ENCODE data around the gene TINCR.
"Not testable (repeated sequence)": the region's sequence is repeated elsewhere in the genome, so short reads cannot be mapped to it uniquely, and the experiment has no call there.

TINCR gene

DNA sequence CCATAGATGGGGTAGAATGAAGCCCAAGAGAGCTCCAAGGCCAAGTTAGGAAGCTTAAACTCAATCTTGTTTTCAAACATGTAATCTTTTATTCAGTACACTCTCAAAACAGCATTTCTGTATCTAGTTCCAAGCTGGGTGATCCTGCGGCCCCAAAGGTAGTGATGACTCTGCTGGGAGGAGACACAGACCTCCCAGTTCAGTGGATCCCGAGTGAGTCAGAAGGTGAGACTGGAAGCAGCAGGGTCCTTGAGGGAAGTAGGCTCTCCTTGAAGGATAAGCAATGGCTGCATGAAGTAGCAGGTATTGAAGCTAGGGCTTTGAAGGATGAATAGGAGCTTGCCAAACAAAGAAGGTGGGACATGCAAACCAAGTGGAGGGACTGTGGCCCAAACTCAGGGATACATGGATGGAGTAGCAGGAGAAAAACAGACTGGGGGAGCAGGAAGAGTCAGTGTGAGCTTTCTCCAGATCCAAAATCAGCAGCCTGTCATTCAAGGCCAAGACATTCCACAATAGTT, 9.6 kb downstream of the TINCR start:
- DNase-seq (ENCODE audit: low read depth in 2 of 2), result no peak

DNA sequence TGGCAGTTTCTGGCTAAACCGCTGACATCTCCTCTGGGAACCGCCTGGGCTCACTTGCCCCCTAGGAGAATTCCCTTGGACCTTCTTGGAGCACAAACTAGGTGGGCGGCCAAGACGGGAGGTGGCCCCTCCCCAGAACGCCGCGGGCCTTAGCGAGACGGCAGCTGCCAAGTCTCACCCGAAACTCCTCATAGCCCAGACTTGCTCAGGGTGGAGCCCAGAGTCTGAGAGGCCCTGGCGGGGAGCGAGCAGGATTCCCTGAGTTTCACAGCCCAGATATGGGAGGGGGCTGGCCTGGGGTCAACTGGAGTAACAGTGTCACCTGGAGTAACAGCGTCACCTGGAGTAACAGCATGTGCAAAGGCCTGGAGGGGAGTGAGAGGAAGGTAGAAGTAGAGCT, 10.1 kb downstream of the TINCR start:
- no peak for DNase-seq (ENCODE audit: low read depth in 2 of 2)

DNA sequence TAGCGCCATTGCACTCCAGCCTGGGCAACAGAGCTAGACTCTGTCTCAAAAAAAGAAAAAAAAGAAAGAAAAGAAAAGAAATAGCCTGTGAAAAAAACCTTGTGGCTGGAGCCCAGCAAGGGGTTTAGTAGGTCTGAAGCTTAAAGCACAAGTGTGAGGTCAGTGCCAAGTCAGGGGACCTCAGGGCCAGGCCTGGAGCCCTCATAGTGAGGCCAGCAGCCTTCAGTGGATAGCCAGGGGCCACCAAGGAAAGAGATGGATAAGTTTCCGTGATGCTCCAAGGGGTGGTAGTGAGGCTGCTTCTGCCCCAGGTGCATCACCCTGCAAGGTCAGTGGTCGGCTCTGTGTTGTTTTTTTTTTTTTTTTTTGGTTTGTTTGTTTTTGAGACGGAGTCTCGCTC, 12.9 kb downstream of the TINCR start:
- no peak for DNase-seq (ENCODE audit: low read depth in 2 of 2)

DNA sequence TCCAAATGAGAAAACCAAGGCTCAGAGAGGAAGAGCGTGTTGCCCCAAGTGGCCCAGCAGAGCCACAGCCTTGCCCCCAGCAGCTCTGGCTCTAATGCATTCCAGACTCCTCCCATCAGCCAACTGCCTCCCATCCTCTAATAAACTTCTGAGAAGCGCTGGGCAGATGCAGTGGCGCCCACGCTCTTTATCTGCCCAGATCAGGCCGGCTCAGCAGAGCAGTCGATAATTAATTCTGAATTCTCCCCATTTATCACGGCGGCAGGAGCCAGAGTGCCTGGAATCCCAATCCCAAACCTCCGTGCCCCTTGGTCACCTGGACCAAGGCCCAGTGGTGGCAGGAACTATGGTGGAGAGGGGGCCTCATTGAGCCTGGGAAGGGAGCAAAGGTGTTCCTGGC, 13.9 kb downstream of the TINCR start:
- no peak for DNase-seq (ENCODE audit: low read depth in 2 of 2)

DNA sequence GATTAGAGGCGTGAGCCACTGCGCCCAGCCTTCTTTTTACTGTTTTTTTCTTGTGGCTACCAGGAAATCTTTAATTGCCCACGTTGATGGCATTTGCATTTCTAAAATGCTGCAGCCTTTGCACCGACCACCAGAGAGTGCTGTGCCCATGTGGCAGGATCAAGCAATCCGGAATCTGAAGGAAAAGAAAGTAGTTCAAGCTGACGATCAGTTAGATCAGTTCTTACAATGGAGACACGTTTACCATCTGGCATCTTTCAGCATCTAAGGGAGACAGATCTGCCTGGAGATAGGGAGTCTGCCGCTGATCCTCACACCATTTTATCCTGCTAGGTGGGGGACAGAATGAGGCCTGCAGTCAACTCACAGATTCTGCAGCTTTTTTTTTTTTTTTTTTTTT, 19.9 kb downstream of the TINCR start:
- no peak for DNase-seq (ENCODE audit: low read depth in 2 of 2)

DNA sequence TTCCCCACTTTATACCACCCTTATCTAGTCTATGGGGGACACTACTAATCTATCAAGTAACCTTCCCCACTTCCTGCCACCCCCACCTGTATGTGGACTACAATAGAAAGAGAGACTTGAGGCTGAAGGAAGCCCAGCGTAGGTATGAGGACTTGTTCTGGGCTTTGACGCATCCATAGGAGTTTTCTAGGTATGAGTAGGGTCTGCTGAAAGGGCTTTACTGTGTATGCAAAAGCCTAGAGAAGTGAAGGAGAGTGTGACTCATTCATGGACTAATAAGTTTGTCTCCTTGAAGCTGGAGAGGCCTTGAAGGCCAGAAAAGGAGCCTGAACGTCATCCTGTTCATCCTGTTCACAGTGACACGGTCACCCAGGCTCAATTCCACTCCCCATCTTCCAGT, 21.8 kb downstream of the TINCR start:
- no peak for DNase-seq (ENCODE audit: low read depth in 2 of 2)

DNA sequence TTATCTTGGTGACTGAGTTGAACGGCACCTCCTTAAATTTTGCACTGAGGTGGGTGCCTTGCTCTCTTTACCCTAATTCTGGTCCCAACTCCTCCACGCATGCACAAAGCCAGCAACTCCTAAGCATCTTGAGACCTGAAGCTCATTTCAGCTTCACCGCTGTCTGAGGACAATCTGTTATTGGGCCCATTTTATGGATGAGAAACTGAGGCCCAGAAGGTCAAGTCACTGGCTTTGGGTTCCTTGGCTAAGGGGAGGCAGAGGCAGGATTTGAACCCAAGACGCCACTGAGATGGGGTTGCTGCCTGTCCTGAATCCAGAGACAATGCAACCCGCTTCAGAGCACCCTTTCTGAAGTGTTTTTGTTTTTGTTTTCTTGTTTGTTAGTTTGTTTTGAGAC, 22.7 kb downstream of the TINCR start:
- no peak for DNase-seq (ENCODE audit: low read depth in 2 of 2)

DNA sequence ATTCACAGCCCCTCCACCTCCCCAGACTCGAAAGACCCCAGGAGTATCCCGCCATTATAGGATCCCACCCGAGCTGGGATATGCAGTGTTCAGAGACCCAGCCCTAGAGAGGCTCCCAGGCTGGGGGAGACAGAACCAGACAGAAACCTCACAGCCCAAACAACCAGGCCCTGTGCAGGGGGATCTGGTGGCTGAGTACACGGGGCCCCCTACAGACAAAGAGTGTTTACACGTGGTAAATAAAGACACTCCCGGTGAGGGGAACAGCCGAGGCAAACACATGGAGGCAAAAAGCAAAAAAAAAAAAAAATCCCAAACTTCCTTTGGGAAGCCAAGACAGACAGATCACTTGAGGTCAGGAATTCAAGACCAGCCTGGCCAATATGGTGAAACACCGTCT, 25.1 kb downstream of the TINCR start:
- DNase-seq (ENCODE audit: low read depth in 2 of 2), result no peak

DNA sequence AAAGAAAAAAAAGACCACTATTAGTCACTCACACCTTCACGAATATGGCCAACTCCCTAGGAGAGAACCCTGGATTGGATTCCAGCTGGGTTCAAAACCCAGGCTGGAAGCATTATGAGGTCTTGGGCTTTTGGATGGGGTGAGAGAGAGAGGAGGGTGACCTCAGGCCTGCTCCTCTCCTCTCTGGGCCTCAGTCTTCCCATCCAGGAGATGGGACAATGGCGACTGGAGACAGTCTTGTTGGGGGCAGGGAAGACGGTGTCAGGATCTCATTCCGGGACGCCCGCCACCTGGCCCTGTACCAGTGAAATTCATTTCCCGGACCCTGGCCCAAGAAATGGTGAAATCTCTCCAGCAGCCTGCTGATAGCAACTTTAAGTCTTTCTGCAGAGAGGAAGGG, 26.3 kb downstream of the TINCR start:
- DNase-seq (ENCODE audit: low read depth in 2 of 2), result no peak

DNA sequence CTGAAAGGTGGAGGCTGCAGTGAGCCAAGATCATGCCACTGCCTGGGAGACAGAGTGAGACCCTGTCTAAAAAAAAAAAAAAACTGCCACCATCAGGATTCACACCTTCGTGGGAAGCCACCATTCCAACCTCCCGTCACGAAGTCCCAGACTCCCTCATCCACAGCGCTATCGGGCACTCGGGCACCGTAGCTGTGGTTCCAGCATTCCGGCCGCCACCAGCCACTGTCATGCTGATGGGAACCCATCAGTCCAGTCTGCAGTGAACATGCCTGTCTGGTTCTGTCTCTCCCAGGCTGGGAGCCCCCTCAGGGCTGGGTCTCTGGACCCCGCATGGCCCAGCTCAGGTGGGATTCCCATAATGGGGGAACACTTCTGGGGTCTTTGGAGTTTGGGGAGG, 27.5 kb downstream of the TINCR start:
- no peak for DNase-seq (ENCODE audit: low read depth in 2 of 2)

DNA sequence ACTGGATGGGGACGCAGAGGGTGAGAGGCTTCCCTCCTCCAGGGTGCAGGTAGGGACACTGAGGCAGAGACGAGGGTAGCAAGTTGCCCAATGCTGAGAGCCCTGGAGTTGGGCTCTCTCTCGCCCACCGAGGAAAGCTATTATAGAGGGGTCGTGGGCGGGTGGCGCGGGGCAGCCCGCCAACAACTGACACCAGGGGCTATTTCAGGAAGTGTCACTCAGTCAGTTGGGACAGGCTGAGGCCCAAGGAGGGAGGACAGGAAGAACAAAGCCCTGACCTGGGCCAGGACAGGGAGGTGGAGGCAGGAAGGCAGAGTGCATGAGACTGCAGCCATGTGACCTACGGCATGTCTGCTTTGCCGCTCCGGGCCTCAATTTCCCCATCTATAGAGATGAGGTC, 29.9 kb downstream of the TINCR start:
- DNase-seq (ENCODE audit: low read depth in 2 of 2), result no peak

DNA sequence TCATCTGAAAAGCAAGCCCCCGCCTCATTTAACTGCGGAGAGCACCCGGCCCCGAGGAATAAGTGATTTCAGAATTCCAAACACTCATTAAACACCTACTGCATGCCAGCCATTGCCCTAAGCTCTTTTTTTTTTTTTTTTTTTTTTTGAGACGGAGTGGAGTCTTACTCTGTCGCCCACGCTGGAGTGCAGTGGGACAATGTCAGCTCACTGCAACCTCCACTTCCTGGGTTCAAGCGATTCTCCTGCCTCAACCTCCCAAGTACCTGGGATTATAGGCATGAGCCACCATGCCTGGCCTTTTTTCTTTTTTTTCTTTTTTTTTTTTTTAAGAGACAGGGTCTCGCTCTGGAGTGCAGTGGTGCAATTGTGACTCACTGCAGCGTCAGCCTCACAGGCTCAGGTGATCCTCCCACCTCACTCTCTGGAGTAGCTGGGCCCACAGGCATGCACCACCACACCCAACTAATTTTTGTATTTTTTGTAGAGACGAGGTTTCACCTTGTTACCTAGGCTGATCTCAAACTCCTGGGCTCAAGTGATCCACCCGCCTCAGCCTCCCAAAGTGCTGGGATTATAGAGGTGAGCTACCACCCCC, 30.7 kb downstream of the TINCR start:
- not testable (repeated sequence) for DNase-seq (ENCODE audit: low read depth in 2 of 2)

DNA sequence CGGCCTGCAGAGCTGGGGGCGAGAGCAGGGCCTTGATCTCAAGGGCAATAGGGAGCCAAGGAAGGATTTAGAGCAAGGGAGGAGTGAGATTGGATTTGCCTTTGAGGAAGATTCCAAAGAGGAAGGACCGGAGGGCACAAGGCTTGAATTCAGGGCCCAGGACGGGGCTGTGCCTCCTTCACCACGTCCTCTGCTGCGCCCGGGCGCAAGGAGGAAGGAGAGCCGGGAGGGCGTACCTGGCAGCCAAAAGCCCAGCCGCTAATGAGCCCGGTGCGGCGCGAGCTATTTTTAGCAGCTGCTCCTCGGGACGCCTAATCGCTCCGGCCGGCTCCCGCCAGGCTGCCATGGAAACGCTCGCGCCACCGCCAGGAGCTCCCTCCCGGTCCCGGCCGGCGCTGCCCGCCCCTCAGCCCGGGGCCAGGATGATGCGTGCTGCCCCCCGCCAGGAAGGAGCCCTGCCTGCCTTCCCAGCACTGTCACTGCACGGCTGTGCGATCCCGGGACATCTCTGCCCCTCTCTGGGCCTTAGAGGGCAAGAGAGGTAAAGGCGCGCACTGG, 31.3 kb downstream of the TINCR start:
- no peak for DNase-seq (ENCODE audit: low read depth in 2 of 2)

DNA sequence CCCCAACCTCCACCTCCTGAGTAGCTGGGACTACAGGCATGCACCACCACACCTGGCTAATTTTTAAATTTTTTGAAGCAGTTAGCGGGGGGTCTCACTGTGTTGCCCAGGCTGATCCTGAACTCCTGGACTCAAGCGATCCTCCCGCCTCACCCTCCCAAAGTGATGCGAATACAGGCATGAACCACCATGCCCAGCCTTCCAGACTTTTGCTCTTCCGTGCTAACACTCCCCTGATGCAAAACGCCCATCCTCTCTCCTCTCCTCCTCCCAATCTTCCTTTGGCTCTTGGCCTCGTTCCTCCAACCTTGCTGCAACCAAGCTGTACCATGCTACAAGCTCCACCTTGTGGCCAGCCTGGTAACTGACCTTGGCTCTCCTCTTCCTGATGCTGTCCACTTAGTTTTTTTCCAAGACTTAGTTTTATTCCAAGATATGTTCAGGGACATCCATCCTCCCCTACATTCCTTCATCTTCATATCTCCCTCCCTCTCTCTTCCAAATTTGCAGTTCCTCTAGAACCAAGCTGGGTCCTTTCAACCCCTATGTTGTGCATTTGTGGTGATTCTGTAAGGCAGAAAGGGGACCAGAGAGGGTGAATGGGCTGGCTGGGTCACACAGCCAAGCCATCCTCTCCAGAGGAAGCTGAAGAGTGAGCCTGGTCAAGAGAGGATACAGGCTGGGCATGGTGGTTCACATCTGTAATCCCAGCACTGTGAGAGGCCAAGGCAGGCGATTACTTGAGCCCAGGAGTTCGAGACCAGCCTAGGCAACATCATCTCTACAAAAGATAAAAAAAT, 32.8 kb downstream of the TINCR start:
- DNase-seq (ENCODE audit: low read depth in 2 of 2), result peak in 1 of 2 donors; percentile 30

DNA sequence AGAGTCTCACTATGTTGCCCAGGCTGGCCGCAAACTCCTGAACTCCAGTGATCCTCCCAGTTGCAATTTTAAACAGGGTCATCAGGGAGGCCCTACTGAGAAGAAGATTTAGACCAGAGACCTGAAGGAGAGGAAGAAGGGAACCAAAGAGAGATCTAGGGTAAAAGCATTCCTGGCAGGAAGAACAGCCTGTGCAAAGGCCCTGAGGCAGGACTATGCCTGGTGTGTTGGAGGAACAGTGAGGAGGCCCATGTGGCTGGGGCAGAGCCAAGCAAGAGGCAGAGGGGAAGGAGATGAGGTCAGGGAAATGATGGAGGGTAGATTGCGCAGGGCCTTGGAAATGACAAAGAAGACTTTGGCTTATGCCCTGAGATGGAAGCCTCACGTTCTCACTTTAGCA, 34.5 kb downstream of the TINCR start:
- no peak for DNase-seq (ENCODE audit: low read depth in 2 of 2)

DNA sequence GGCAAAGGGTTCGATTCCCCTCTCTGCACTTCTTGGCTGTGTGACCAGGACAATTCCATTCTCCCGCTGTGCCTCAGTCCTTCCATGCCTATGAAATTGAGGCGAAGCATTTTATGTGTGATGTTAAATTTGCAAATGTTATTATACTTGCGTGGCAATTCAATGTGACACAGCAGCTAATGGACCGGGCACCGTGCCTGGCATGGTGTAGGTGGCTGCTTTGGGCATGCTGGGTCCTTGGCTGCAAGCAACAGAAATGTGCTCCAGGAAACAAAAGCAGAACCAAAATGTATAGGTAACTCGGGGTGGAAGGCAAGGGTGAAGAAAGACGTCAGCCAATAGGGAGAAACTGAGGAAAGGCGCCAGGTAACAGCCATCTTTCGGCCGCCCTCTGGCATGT, 37.1 kb downstream of the TINCR start:
- DNase-seq (ENCODE audit: low read depth in 2 of 2), result no peak

DNA sequence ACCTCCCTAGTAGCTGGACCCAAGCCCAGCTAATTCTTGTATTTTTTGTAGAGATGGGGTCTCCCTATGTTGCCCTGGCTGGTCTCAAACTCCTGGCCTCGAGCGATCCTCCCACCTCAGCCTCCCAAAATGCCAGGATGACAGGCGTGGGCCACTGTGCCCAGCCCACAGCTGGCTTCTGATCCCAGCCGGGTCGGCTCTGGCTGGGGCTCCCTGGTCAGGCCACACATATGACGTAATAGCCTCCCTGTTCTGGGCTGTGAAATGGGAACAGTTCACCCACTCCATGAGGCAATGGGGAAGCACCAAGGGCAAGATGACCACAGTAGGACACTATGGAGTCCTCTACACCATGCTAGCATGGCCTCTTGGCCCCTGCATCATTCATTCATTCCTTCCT, 41.1 kb downstream of the TINCR start:
- no peak for DNase-seq (ENCODE audit: low read depth in 2 of 2)

DNA sequence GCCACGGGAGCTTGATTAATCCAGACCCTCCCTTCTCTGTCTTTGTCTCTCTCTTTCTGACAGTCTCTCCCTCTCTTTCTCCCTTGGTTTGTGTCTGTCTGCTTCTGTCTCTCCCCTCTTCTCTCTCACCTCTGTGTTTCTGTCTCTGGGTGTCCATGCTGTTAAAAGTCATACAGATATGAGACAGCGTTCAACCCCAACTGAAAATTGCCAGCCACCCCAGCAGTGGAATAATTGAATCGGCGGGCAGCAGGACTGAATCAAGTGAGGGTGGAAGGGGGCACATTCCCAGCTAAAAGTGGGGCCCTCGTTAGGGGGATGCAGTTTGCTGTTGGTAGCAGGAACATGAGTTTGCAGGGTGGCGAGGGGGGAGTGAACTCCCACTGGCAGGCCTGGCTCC, 43.7 kb downstream of the TINCR start:
- DNase-seq (ENCODE audit: low read depth in 2 of 2), result no peak

DNA sequence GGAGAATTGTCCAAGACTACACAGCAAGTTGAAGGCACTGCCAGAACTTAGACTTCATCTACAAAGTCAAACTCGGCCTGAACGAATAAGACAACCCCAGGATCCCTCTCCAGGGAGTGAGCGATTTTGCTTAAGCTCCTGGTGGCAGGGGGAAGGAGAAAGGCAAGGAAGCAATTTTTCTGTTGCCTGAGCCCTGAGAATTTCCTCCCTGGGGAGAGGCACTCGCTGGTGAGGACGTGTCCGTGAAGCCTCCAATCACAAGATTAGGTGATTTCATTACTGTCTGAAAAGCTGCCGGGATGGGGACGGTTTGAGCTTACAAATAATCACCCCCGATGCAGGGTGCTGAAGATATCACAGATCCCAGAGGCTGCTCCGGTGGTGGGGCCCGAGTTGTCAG, 45.6 kb downstream of the TINCR start:
- DNase-seq (ENCODE audit: low read depth in 2 of 2), result no peak

DNA sequence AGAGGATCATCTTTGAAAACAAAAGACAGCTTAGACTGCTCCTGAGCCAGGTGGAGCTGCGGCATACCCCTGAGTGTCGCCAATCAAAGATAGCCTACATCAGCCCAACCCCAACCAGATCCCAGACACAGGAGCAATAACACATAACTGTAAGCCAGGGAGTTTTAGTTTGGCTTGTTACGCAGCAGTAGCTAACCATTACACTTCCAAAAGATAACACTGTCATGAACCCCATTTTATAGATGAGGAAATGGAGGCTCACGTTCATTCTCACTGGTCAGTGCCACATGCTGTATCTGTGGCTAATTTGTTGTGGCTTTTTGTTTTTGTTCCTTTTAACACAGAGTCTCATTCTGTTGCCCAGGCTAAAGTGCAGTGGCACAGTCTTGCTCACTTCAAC, 47.3 kb downstream of the TINCR start:
- no peak for DNase-seq (ENCODE audit: low read depth in 2 of 2)

DNA sequence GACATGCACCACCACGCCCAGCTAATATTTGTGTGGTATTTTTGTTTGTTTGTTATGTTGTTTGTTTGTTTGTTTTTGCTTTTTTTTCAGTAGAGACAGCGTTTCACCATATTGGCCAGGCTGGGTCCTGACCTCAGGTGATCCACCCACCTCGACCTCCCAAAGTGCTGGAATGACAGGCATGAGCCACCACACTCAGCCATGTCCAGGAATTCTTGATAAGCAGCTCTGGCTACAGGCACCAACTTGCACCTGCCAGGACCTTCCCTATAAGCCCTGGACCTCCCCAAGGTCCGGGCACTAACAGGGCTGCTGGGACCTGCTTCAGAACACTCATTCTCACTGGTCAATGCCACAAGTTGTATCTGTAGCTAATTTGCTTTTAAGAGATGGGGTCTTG, 48.7 kb downstream of the TINCR start:
- DNase-seq (ENCODE audit: low read depth in 2 of 2), result no peak

DNA sequence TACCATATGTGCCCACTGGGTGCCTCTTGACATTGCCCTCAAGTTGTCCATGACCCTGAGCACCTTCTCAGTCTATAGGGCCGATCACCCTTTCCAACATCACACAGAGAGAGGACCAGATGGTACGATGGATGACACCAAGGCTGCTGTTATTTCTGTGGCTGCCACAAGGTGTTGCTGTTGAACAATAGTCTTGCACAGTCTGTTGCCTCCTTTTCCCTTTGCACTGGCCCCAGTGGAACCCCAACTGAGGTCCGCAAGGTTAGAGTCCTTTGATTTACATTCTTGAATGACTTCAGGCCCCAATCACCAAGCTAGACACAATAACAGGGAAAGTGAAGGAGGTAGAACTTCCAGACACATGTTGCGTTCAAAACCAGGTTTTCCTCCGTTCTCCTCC, 52.0 kb downstream of the TINCR start:
- DNase-seq (ENCODE audit: low read depth in 2 of 2), result no peak

DNA sequence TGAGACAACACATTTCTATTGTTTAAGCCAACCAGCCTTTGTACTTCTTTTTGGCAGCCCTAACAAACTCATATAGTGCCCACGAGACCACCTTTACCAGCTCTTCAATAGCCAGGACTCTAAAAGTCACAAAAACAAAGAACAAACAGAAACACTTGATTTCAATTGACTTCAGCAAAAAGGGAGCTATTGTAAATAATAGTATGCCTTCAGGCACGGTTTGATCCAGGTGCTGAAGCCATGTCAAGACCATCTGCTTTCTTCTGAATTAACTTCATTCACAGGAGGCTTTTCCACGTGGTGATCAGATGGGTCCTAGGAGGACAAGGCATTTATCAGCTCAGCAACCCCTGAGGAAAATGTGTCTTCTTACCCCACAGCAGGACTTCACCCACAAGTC, 53.8 kb downstream of the TINCR start:
- DNase-seq (ENCODE audit: low read depth in 2 of 2), result no peak

Data from stimulated activated CD4-positive, alpha-beta T cell treated with anti-CD3 and anti-CD28 coated beads, Interleukin-4, amount 100 ng/mL, for 48 hours (primary cell).